Mucosa of descending colon (tissue), 3 donors: ENCODE measurements around the gene TSR3. TPM values are rescaled to one million over a fixed set of nuclear protein-coding genes. Genes with fewer than 3 reads are reported as not detected.

Experiments
- ATAC-seq: fragments of 200-7000 bp; cut with Tn5 transposase; one replicate; pipeline ENCODE4 v1.9.1; 2020; ENCODE audit warnings: mild to moderate bottlenecking, moderate library complexity
- DNase-seq, 3 donors: peaks; one replicate each; pipeline ENCODE4 v3.0.0-alpha.2; 2020
- H3K36me3 ChIP-seq: fragments of 200-600 bp; one replicate; pipeline ENCODE4 v1.8.0; 2021; ENCODE audit warnings: low read depth, mild to moderate bottlenecking
- H3K4me1 ChIP-seq: fragments of 200-600 bp; one replicate; pipeline ENCODE4 v1.8.0; 2021; ENCODE audit warnings: low read depth, mild to moderate bottlenecking
- H3K4me3 ChIP-seq: fragments of 200-600 bp; one replicate; pipeline ENCODE4 v1.8.0; 2021; ENCODE audit warnings: mild to moderate bottlenecking
- H3K9me3 ChIP-seq: fragments of 200-600 bp; one replicate; pipeline ENCODE4 v1.8.0; 2021; ENCODE audit warnings: mild to moderate bottlenecking
- CTCF ChIP-seq: fragments of 200-600 bp; IDR thresholded peaks from one replicate; pipeline ENCODE4 v1.8.0; 2022; ENCODE audit warnings: antibody characterized with exemption, mild to moderate bottlenecking
- intact Hi-C, 2 donors: fragments of 100-400 bp; cut with DNase I in 1 of 2; cut with micrococcal nuclease in 1 of 2; formaldehyde crosslinking; loops; one replicate each; pipeline versions ENCODE4 v1.11.0 to v1.11.1; 2022; cut with DNase I, micrococcal nuclease
- total RNA-seq, 3 donors: library from RNA; stranded (reverse); fragmentation: NEBNext Ultra II Directional in 2 of 3; extraction: Animal tissue kit (Norgen Biotek cat#: 25700) in 2 of 3; gene quantifications; one replicate each; pipeline versions ENCODE4 v1.2.1 to v1.2.4, GENCODE V29; 2021 to 2023
- donor health status: DM: no; HTN: no; CAD: no; lungs with moderate emphysema.
- donor health status: DM: no; HTN: no; CAD: no.
- donor health status: DM: no; HTN: yes; CAD: no.

The TSR3 gene
- total RNA-seq, 3 donors from 2014 or later: 46.4 to 57.2 (median 54.1) TPM

GRCh38 chr16:1319041-1319440 is 32.6 kb downstream of the TSR3 start:
- no peak for ATAC-seq
- no peak overlapping the region for H3K4me3 ChIP-seq
- intact Hi-C loops: no loop called here
- H3K36me3 ChIP-seq: peaks cover 50% of the 10 kb centered on the region
- no peaks in the 10 kb centered on the region for H3K4me1 ChIP-seq
- DNase-seq: no peak
- no peaks in the 10 kb centered on the region for H3K9me3 ChIP-seq
- no peak for TF ChIP-seq CTCF

- peaks cover 50% of the 10 kb centered on the region for H3K36me3 ChIP-seq
- H3K9me3 ChIP-seq: no peaks in the 10 kb centered on the region
- DNase-seq (no peak), ATAC-seq (no peak)
- TF ChIP-seq CTCF: no peak
- intact Hi-C loops: no loop called here
- no peak overlapping the region for H3K4me3 ChIP-seq
- no peaks in the 10 kb centered on the region for H3K4me1 ChIP-seq
Observed at GRCh38 chr16:1318268-1318545, 33.5 kb downstream of the TSR3 start.

GRCh38 chr16:1317479-1318267 is 34.0 kb downstream of the TSR3 start:
- H3K4me1 ChIP-seq: no peaks in the 10 kb centered on the region
- no peak overlapping the region for H3K4me3 ChIP-seq
- TF ChIP-seq CTCF: no peak
- no peak for DNase-seq
- H3K9me3 ChIP-seq: no peaks in the 10 kb centered on the region
- peaks cover 47% of the 10 kb centered on the region for H3K36me3 ChIP-seq
- no peak for ATAC-seq
- intact Hi-C loops: no loop called here

GRCh38 chr16:1316033-1316405 is 35.7 kb downstream of the TSR3 start:
- H3K4me3 ChIP-seq: no peak overlapping the region
- no peaks in the 10 kb centered on the region for H3K9me3 ChIP-seq
- no peak for TF ChIP-seq CTCF
- H3K4me1 ChIP-seq: peaks cover 14% of the 10 kb centered on the region
- DNase-seq: no peak
- intact Hi-C loops: no loop called here
- peaks cover 47% of the 10 kb centered on the region for H3K36me3 ChIP-seq
- ATAC-seq: no peak

GRCh38 chr16:1315081-1316032 is 36.3 kb downstream of the TSR3 start:
- TF ChIP-seq CTCF: no peak
- no peak for DNase-seq
- no peaks in the 10 kb centered on the region for H3K9me3 ChIP-seq
- H3K4me3 ChIP-seq: no peak overlapping the region
- peaks cover 19% of the 10 kb centered on the region for H3K4me1 ChIP-seq
- intact Hi-C loops: no loop called here
- H3K36me3 ChIP-seq: peaks cover 44% of the 10 kb centered on the region
- no peak for ATAC-seq
